HepG2 (cell line): Measurements from ENCODE around the gene KNCN. TPM values are rescaled to one million over a fixed set of nuclear protein-coding genes. Genes with fewer than 3 reads are reported as not detected.

Experiments used
- ARHGAP35 ChIP-seq: sonication (generic); formaldehyde crosslinking; IDR thresholded peaks from 2 replicates; pipeline ENCODE4 v1.9.0; 2022; ENCODE audit warnings: mild to moderate bottlenecking, inconsistent platforms, moderate library complexity, missing genetic modification reagents, borderline replicate concordance
- FOXO1 ChIP-seq: sonication (generic); formaldehyde crosslinking; IDR thresholded peaks from 2 replicates; pipeline ENCODE4 v1.4.0; 2020; ENCODE audit warnings: missing genetic modification reagents
- GABPA ChIP-seq, 2 experiments: IDR thresholded peaks; 2 replicates each; pipeline ENCODE4 v1.6.1; 2011 to 2016; ENCODE audit warnings: low read depth in 2 of 2, low read length in 1 of 2, missing biosample characterization in 1 of 2, missing genetic modification characterization in 1 of 2
- HDAC1 ChIP-seq: sonication (generic); formaldehyde crosslinking; IDR thresholded peaks from 2 replicates; pipeline ENCODE4 v1.5.1; 2020; ENCODE audit warnings: mild to moderate bottlenecking, missing genetic modification reagents
- HMG20A ChIP-seq: IDR thresholded peaks from 2 replicates; pipeline ENCODE4 v1.6.1; 2016; ENCODE audit warnings: borderline replicate concordance
- MZF1 ChIP-seq: sonication (generic); formaldehyde crosslinking; IDR thresholded peaks from 2 replicates; pipeline ENCODE4 v1.8.1; 2023; ENCODE audit warnings: mild to moderate bottlenecking, missing genetic modification reagents, borderline replicate concordance
- NFKBIZ ChIP-seq: IDR thresholded peaks from 2 replicates; pipeline ENCODE4 v1.6.1; 2018; ENCODE audit warnings: missing genetic modification reagents, missing compliant biosample characterization
- PRPF4 ChIP-seq: fragments of 200-400 bp; formaldehyde crosslinking; IDR thresholded peaks from 2 replicates; pipeline ENCODE4 v1.6.1; 2016; ENCODE audit warnings: low read length, low read depth; ENCODE audit not compliant: poor library complexity, severe bottlenecking
- RNF2 ChIP-seq: fragments of 450-650 bp; conservative IDR thresholded peaks from 2 replicates; pipeline ENCODE4 v1.6.1; 2016; ENCODE audit warnings: low read depth
- SP5 ChIP-seq: IDR thresholded peaks from 2 replicates; pipeline ENCODE4 v1.6.1; 2016; ENCODE audit warnings: low read depth, borderline replicate concordance
- TBL1XR1 ChIP-seq: fragments of 150-350 bp; IDR thresholded peaks from 2 replicates; pipeline ENCODE4 v1.6.1; 2014; ENCODE audit warnings: borderline replicate concordance, low read length; ENCODE audit not compliant: partially characterized antibody
- TEAD3 ChIP-seq: optimal IDR thresholded peaks from 2 replicates; pipeline ENCODE3; 2016; ENCODE audit warnings: borderline replicate concordance
- THYN1 ChIP-seq: sonication (generic); formaldehyde crosslinking; IDR thresholded peaks from 2 replicates; pipeline ENCODE4 v1.8.1; 2023; ENCODE audit warnings: low read depth, mild to moderate bottlenecking, moderate library complexity, missing genetic modification reagents, borderline replicate concordance
- XRCC5 ChIP-seq: fragments of 200-400 bp; formaldehyde crosslinking; optimal IDR thresholded peaks from 2 replicates; pipeline ENCODE3; 2017; ENCODE audit warnings: mild to moderate bottlenecking, low read length
- ZBTB7B ChIP-seq: sonication (generic); formaldehyde crosslinking; IDR thresholded peaks from 2 replicates; pipeline ENCODE4 v1.4.0; 2020; ENCODE audit warnings: missing genetic modification reagents
- ZFX ChIP-seq: sonication (generic); formaldehyde crosslinking; IDR thresholded peaks from 2 replicates; pipeline ENCODE4 v1.4.0; 2020; ENCODE audit warnings: mild to moderate bottlenecking, low read depth, missing genetic modification reagents, moderate library complexity
- ZNF263 ChIP-seq: sonication (generic); formaldehyde crosslinking; IDR thresholded peaks from 2 replicates; pipeline ENCODE4 v1.4.0; 2020; ENCODE audit warnings: missing genetic modification reagents
- polyA plus RNA-seq, 8 experiments: library from polyadenylated mRNA; depleted of rRNA in 3 of 8; stranded (reverse) in 7 of 8; unstranded in 1 of 8; fragments of >200 nt; fragmentation: Illumina TruSeq in 4 of 8; extraction: Trizol in 4 of 8; gene quantifications; 2 replicates each; pipeline versions ENCODE4 v1.2.1 to v1.2.3, GENCODE V29; 2011 to 2016; ENCODE audit warnings: low read depth in 4 of 8, missing spikeins in 1 of 8, mixed read lengths in 1 of 8; ENCODE audit not compliant: insufficient read depth in 1 of 8
- total RNA-seq, 5 experiments: library from RNA; depleted of rRNA; stranded (reverse); fragments of >200 nt; fragmentation: Illumina TruSeq; extraction: Trizol; gene quantifications; 2 replicates each; pipeline ENCODE4 v1.2.3, GENCODE V29; 2016; ENCODE audit warnings: low read depth in 1 of 5
- TF ChIP-seq, protein P1 (sequence below): sonication (generic); formaldehyde crosslinking; IDR thresholded peaks from 2 replicates; pipeline ENCODE4 v1.8.0; 2022; ENCODE audit warnings: missing genetic modification reagents, mild to moderate bottlenecking, moderate library complexity, borderline replicate concordance
- TF ChIP-seq, protein P2 (sequence below): IDR thresholded peaks from 2 replicates; pipeline ENCODE4 v1.6.1; 2018; ENCODE audit warnings: missing genetic modification reagents, mild to moderate bottlenecking, missing compliant biosample characterization
- TF ChIP-seq, protein P3 (sequence below): sonication (generic); formaldehyde crosslinking; IDR thresholded peaks from 2 replicates; pipeline ENCODE4 v1.4.0; 2020; ENCODE audit warnings: missing genetic modification reagents, borderline replicate concordance
- TF ChIP-seq, protein P4 (sequence below): sonication (generic); formaldehyde crosslinking; IDR thresholded peaks from 2 replicates; pipeline ENCODE4 v1.5.0; 2020; ENCODE audit warnings: mild to moderate bottlenecking, missing genetic modification reagents

Gene KNCN
- total and polyA plus RNA-seq, 2 of the 13 experiments (the other 11 are each of a cell fraction or from before 2014, with no cell fraction given) = not detected

DNA sequence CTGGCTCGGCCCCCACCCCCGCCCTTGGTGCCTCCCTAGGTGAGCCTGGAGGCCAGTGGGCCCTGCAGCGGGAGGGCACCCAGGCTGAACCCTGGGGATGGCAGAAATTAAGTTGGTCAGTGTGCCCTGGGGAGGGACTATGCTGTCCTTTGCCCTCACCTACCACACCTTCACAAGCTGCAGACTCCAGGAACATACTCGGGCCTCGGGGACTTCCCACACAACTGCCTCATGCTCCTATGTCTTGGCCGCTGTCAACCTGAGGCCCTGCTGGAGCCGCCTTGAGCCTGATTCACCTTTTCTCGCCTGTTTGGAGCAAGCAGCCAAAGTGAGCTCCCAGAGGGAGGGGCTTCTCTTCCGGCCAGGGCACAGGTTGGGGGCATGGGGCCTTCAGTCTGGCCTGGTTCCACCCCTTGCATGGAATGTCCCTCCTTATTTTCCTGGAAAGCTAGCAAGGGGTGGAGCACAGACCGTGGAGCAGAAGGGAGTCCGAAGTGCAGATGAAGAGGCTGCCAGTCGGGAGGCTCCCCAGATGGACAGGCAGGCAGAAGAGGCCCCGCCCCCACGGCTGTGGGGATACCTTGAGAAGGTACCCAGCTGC, 24.7 kb downstream of the KNCN start (continued):
- TF ChIP-seq, protein P1, sequence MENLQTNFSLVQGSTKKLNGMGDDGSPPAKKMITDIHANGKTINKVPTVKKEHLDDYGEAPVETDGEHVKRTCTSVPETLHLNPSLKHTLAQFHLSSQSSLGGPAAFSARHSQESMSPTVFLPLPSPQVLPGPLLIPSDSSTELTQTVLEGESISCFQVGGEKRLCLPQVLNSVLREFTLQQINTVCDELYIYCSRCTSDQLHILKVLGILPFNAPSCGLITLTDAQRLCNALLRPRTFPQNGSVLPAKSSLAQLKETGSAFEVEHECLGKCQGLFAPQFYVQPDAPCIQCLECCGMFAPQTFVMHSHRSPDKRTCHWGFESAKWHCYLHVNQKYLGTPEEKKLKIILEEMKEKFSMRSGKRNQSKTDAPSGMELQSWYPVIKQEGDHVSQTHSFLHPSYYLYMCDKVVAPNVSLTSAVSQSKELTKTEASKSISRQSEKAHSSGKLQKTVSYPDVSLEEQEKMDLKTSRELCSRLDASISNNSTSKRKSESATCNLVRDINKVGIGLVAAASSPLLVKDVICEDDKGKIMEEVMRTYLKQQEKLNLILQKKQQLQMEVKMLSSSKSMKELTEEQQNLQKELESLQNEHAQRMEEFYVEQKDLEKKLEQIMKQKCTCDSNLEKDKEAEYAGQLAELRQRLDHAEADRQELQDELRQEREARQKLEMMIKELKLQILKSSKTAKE = peak; percentile 55; the same call in 1 of the 2 replicates
- TF ChIP-seq HMG20A (CRISPR knock-in tag) = 0 out of 2 replicates have a peak, but pooled peaks have one; percentile 29
- no peak for TF ChIP-seq MZF1
- TF ChIP-seq, protein P2, sequence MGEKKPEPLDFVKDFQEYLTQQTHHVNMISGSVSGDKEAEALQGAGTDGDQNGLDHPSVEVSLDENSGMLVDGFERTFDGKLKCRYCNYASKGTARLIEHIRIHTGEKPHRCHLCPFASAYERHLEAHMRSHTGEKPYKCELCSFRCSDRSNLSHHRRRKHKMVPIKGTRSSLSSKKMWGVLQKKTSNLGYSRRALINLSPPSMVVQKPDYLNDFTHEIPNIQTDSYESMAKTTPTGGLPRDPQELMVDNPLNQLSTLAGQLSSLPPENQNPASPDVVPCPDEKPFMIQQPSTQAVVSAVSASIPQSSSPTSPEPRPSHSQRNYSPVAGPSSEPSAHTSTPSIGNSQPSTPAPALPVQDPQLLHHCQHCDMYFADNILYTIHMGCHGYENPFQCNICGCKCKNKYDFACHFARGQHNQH = peak; percentile 23; the same call in 1 of the 2 replicates
- TF ChIP-seq, protein P3, sequence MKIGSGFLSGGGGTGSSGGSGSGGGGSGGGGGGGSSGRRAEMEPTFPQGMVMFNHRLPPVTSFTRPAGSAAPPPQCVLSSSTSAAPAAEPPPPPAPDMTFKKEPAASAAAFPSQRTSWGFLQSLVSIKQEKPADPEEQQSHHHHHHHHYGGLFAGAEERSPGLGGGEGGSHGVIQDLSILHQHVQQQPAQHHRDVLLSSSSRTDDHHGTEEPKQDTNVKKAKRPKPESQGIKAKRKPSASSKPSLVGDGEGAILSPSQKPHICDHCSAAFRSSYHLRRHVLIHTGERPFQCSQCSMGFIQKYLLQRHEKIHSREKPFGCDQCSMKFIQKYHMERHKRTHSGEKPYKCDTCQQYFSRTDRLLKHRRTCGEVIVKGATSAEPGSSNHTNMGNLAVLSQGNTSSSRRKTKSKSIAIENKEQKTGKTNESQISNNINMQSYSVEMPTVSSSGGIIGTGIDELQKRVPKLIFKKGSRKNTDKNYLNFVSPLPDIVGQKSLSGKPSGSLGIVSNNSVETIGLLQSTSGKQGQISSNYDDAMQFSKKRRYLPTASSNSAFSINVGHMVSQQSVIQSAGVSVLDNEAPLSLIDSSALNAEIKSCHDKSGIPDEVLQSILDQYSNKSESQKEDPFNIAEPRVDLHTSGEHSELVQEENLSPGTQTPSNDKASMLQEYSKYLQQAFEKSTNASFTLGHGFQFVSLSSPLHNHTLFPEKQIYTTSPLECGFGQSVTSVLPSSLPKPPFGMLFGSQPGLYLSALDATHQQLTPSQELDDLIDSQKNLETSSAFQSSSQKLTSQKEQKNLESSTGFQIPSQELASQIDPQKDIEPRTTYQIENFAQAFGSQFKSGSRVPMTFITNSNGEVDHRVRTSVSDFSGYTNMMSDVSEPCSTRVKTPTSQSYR (CRISPR knock-in tag) = peak; percentile 19; the same call in 1 of the 2 replicates
- TF ChIP-seq FOXO1 (CRISPR knock-in tag) = 0 out of 2 replicates have a peak, but pooled peaks have one; percentile 10
- TF ChIP-seq TBL1XR1 = peak; percentile 37
- peak; percentile 44 for TF ChIP-seq XRCC5
- TF ChIP-seq PRPF4 = no peak
- TF ChIP-seq NFKBIZ (CRISPR knock-in tag) = no peak
- TF ChIP-seq GABPA (IDR thresholded peaks at IDR 0.05; ENCODE audit: low read depth, low read length) = no peak
- TF ChIP-seq GABPA (CRISPR knock-in tag; IDR thresholded peaks at IDR 0.05; ENCODE audit: low read depth) = peak; percentile 17; the same call in 1 of the 2 replicates
- no peak for TF ChIP-seq ARHGAP35 (CRISPR knock-in tag)
- TF ChIP-seq ZBTB7B (CRISPR knock-in tag) = peak; percentile 47; the same call in 1 of the 2 replicates
- peak; percentile 55; the same call in 1 of the 2 replicates for TF ChIP-seq ZNF263 (CRISPR knock-in tag)
- no peak for TF ChIP-seq THYN1
- TF ChIP-seq, protein P4, sequence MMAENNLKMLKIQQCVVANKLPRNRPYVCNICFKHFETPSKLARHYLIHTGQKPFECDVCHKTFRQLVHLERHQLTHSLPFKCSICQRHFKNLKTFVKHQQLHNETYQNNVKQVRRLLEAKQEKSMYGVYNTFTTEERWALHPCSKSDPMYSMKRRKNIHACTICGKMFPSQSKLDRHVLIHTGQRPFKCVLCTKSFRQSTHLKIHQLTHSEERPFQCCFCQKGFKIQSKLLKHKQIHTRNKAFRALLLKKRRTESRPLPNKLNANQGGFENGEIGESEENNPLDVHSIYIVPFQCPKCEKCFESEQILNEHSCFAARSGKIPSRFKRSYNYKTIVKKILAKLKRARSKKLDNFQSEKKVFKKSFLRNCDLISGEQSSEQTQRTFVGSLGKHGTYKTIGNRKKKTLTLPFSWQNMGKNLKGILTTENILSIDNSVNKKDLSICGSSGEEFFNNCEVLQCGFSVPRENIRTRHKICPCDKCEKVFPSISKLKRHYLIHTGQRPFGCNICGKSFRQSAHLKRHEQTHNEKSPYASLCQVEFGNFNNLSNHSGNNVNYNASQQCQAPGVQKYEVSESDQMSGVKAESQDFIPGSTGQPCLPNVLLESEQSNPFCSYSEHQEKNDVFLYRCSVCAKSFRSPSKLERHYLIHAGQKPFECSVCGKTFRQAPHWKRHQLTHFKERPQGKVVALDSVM (CRISPR knock-in tag) = 0 out of 2 replicates have a peak, but pooled peaks have one; percentile 43
- TF ChIP-seq RNF2 = 0 out of 2 replicates have a peak, but pooled peaks have one; percentile 33
- 0 out of 2 replicates have a peak, but pooled peaks have one; percentile 35 for TF ChIP-seq HDAC1 (CRISPR knock-in tag)
- TF ChIP-seq ZFX (CRISPR knock-in tag) = 0 out of 2 replicates have a peak, but pooled peaks have one; percentile 26
- peak; percentile 92 for TF ChIP-seq SP5 (CRISPR knock-in tag)
- peak; percentile 79 for TF ChIP-seq TEAD3 (CRISPR knock-in tag)
